CD8-positive, alpha-beta memory T cell (primary cell): ENCODE data around the gene IGFBP3. TPM values are rescaled to one million over a fixed set of nuclear protein-coding genes. Genes with fewer than 3 reads are reported as not detected.

Source experiments
- CTCF ChIA-PET: fragments of 350-600 bp; sonication (Branson Sonifier 250); formaldehyde crosslinking; loops from one replicate; lab custom pipeline; 2021; ENCODE audit warnings: antibody characterized with exemption; lab: Charles Lee
- POLR2A ChIA-PET: fragments of 350-600 bp; sonication (Branson Sonifier 250); formaldehyde crosslinking; loops from one replicate; lab custom pipeline; 2021; ENCODE audit warnings: antibody characterized with exemption; lab: Charles Lee
- DNase-seq, 5 donors: peaks; one replicate each; pipeline versions ENCODE4 v3.0.0 to v3.0.0-alpha.2; 2020 to 2022; ENCODE audit warnings: mixed read lengths in 1 of 5
- H3K27ac ChIP-seq: one replicate; pipeline ENCODE4 v1.7.0; 2013; ENCODE audit warnings: low read depth, mild to moderate bottlenecking, low read length, moderate library complexity
- H3K27me3 ChIP-seq: 2 replicates; pipeline ENCODE4 v1.7.0; 2013; ENCODE audit warnings: low read length, mild to moderate bottlenecking; ENCODE audit not compliant: insufficient read depth, poor library complexity, severe bottlenecking
- H3K36me3 ChIP-seq: 2 replicates; pipeline ENCODE4 v1.7.0; 2013; ENCODE audit warnings: mild to moderate bottlenecking, low read length, moderate library complexity; ENCODE audit not compliant: insufficient read depth
- H3K4me1 ChIP-seq: 2 replicates; pipeline ENCODE4 v1.7.0; 2013; ENCODE audit warnings: mild to moderate bottlenecking, low read length, moderate library complexity; ENCODE audit not compliant: insufficient read depth
- H3K4me3 ChIP-seq: 2 replicates; pipeline ENCODE4 v1.7.0; 2013; ENCODE audit warnings: mild to moderate bottlenecking, low read length
- H3K9me3 ChIP-seq: 2 replicates; pipeline ENCODE4 v1.7.0; 2013; ENCODE audit warnings: mild to moderate bottlenecking, low read length
- H3K27ac Mint-ChIP-seq, 8 donors: one replicate each; pipeline ENCODE4 v1.8.0; 2020 to 2021; ENCODE audit warnings: mixed read lengths in 8 of 8, mild to moderate bottlenecking in 6 of 8, inconsistent platforms in 3 of 8, moderate library complexity in 3 of 8
- H3K27me3 Mint-ChIP-seq, 2 donors: one replicate each; pipeline ENCODE4 v1.8.0; 2020 to 2021; ENCODE audit warnings: mixed read lengths in 2 of 2, mild to moderate bottlenecking in 1 of 2, moderate library complexity in 1 of 2
- H3K36me3 Mint-ChIP-seq, 3 donors: one replicate each; pipeline ENCODE4 v1.8.0; 2020 to 2021; ENCODE audit warnings: mixed read lengths in 3 of 3, inconsistent platforms in 1 of 3, mild to moderate bottlenecking in 1 of 3
- H3K4me1 Mint-ChIP-seq, 3 donors: one replicate each; pipeline ENCODE4 v1.8.0; 2020 to 2021; ENCODE audit warnings: mixed read lengths in 3 of 3, inconsistent platforms in 1 of 3, mild to moderate bottlenecking in 1 of 3
- H3K4me3 Mint-ChIP-seq, 7 donors: one replicate each; pipeline ENCODE4 v1.8.0; 2020 to 2021; ENCODE audit warnings: mixed read lengths in 7 of 7, mild to moderate bottlenecking in 6 of 7, moderate library complexity in 4 of 7, inconsistent platforms in 2 of 7
- H3K9me3 Mint-ChIP-seq, 5 donors: one replicate each; pipeline ENCODE4 v1.8.0; 2020 to 2022; ENCODE audit warnings: mixed read lengths in 5 of 5, mild to moderate bottlenecking in 3 of 5, moderate library complexity in 2 of 5, inconsistent platforms in 1 of 5
- polyA plus RNA-seq: library from polyadenylated mRNA; unstranded; fragments of 300-500 nt; fragmentation: Illumina TruSeq; gene quantifications from one replicate; pipeline ENCODE4 v1.2.3, GENCODE V29; 2021
- total RNA-seq, 2 experiments: library from RNA; stranded (reverse); gene quantifications; one replicate each; pipeline ENCODE4 v1.2.3, GENCODE V29; 2021

IGFBP3 gene
- total and polyA plus RNA-seq, 3 experiments from 2014 or later = 3.5 to 11.1 (median 4.5) TPM

DNA sequence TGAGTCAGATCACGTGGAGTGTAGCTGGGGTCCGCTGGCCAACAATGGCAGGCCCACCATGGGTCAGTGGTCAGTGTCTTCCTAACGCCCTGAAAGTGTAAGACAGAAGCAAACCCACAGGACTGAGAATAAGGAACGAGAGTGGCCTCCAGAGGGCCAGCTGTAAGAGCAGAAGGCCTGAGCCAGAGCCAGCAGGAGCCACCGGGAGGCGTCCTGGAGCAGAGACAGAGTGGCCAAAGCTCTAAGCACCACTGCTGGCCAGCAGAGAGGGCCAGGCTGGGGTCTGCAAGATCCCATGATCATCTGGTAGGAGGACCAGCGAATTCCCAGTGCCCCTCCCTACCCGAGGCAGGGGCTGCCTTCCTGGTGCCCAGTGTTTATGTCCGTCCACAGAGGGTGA, 57.4 kb downstream of the IGFBP3 start:
- H3K4me1 Mint-ChIP-seq = no peaks in the 10 kb centered on the region
- peak overlapping the region in 1 of 8 donors; percentile 81 for H3K27ac Mint-ChIP-seq
- H3K9me3 ChIP-seq = no peaks in the 10 kb centered on the region
- no peak overlapping the region for H3K4me3 ChIP-seq
- DNase-seq = no peak
- H3K4me1 ChIP-seq = no peaks in the 10 kb centered on the region
- H3K36me3 ChIP-seq = no peaks in the 10 kb centered on the region
- CTCF ChIA-PET = interaction anchor here (1.4 kb wide), 1 partner anchor 10 kb away, joined by 3 read pairs; no protein-coding TSS in a partner anchor
- H3K9me3 Mint-ChIP-seq = no peaks in the 10 kb centered on the region
- H3K27me3 ChIP-seq = no peaks in the 10 kb centered on the region
- POLR2A ChIA-PET = no interaction called here
- H3K4me3 Mint-ChIP-seq = no peak overlapping the region
- peaks cover 9 to 42% of the 10 kb centered on the region in 2 donors for H3K27me3 Mint-ChIP-seq
- H3K36me3 Mint-ChIP-seq = peaks cover 0 to 2% (median 0%) of the 10 kb centered on the region in 3 donors
- H3K27ac ChIP-seq = no peak overlapping the region

Other genes starting within 250 kb of the IGFBP3 start
- gene CCDC201, start 48.2 kb downstream of the IGFBP3 start, total RNA-seq = not detected
- not detected for gene CCDC201, start 48.2 kb downstream of the IGFBP3 start, polyA plus RNA-seq
- not detected for gene IGFBP1, start 32.8 kb downstream of the IGFBP3 start, total RNA-seq
- not detected for gene IGFBP1, start 32.8 kb downstream of the IGFBP3 start, polyA plus RNA-seq